ENCODE measurements around the gene TGFB1I1.
"Not testable (repeated sequence)": the region's sequence is repeated elsewhere in the genome, so short reads cannot be mapped to it uniquely, and the experiment has no call there.

The TGFB1I1 gene

DNA sequence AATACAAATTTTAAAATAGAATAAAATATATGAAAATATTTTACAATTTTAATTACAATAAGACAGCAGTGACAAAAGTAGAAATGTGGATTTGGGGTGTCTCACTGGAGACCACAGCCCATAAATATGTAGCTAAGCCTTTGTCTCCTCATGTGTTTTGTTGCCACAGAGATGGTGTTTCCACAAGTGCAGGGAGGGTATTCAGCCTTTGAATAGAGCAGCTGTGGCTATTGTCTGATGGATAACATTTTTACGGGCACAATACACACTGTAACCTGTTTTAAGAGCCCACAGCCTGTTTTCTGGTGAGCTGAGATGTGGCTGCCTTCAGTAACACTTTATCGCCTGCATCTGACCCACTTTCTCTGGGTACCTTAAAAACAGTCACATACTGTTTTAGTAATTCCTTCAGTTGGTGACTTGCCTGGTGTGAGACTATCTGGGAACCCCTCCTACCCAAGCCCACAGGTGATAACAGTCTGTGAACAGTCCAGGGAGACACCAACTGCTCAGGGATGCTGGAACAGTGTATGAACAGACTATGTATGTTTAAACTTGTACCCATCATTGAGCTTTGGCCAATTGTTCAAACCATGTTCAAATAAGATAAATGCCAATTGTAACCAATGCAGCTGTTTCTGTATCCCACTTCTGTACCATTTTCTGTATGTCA, 47.9 kb downstream of the TGFB1I1 start:
- no peak for DNase-seq

DNA sequence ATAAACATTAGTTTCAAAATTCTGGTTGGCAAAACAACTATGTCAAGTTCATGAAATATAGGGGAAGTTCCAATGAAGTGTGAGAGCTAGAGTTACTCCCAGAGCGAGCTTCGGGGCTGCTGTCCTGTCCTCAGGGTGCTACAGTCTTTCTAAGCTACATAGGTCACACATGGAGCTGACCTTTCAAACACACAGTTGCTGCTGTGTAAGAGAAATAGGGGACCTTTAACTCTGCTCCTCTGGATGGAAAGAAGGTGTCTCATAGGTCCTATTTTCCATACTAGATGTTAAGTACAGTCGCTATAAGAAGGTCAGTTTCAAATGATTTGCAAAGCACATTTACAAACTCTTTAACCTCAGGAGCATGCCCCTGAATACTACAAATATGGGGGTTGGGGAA, 49.4 kb downstream of the TGFB1I1 start:
- DNase-seq = no peak

DNA sequence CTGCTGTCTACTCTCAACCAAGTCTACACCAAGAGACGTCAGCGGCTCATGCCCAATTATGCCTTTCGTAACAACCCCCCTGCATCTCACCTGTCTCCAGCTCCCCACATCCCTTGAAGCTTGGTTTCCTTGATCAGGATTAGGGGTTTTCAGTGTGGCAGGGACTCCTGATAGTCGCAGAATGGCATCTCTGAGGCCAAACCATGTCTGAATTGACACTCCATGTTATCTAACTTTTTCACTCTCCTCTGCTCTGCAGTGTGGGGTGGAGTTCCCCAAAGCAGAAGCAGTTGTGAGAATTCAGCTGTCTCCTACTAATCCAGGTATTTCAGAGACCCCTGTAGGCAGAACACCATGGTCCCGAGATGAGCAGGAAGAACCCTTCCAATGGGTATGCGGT, 50.1 kb downstream of the TGFB1I1 start:
- DNase-seq = no peak

DNA sequence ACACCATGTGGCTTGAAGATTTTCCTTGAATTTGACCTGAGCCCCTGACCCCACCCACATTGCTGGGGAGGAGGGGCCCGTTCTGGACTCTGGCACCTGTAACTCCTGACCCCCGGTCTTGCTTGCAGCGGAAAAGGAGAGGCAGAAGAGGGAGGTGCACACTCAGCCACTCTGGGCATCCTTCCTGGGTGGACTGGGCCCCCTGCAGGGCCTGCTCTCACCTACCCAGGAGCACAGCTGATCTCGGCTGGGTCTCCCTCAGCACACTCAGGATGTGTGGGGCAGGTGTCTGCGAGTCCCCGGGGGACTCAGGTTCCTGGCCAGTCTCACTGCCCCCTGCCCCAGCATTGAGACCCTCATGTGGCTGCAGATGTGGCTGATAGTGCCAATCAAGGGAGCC, 51.8 kb downstream of the TGFB1I1 start:
- DNase-seq = not testable (repeated sequence)

DNA sequence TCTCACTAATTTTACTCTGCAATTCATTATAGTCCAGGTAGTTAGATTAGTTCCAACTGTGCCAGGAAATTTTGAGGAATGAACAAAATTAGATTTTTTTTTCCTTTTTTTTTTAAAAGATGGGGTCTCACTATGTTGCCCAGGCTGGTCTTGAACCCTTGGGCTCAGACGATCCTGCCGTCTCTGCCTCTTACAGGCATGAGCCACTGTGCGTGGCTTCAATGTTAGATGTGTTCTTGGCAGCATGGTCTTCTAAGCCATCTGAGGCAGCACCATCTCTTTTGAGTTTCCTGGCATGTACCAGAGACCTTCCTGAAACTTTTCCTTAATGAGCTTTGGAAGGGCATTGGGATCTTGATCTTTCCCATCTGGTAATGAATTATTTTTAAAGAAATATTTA, 53.2 kb downstream of the TGFB1I1 start:
- no peak for DNase-seq

Data from suppressor macrophage treated with lipopolysaccharide for 1 hour (primary cell).